Natural killer cell (primary cell): ENCODE measurements around the gene ALK. TPM values are rescaled to one million over a fixed set of nuclear protein-coding genes. Genes with fewer than 3 reads are reported as not detected.

Experiments
- ATAC-seq, 3 donors: fragments of 150-1000 bp in 2 of 3; fragments of 200-7000 bp in 1 of 3; cut with Tn5 transposase; 1 replicate in 1 of 3; 2 replicates in 2 of 3; pipeline ENCODE4 v1.10.0; 2021; ENCODE audit warnings: mild to moderate bottlenecking in 2 of 3, moderate library complexity in 2 of 3
- DNase-seq, 2 donors: peaks; one replicate each; pipeline versions ENCODE4 v3.0.0 to v3.0.0-alpha.2; 2013 to 2021; ENCODE audit warnings: mixed read lengths in 1 of 2
- H3K27ac ChIP-seq: one replicate; pipeline ENCODE4 v1.5.1; 2013; ENCODE audit warnings: mild to moderate bottlenecking, low read length
- H3K27me3 ChIP-seq: one replicate; pipeline ENCODE4 v1.6.1; 2013; ENCODE audit warnings: low read length; ENCODE audit not compliant: control insufficient read depth, insufficient read depth
- H3K36me3 ChIP-seq: one replicate; pipeline ENCODE4 v1.6.1; 2013; ENCODE audit warnings: low read length; ENCODE audit not compliant: control insufficient read depth, insufficient read depth
- H3K4me1 ChIP-seq: one replicate; pipeline ENCODE4 v1.6.1; 2013; ENCODE audit warnings: low read length; ENCODE audit not compliant: control insufficient read depth, insufficient read depth
- H3K4me3 ChIP-seq: one replicate; pipeline ENCODE4 v1.5.1; 2013; ENCODE audit warnings: low read length
- H3K9me3 ChIP-seq: one replicate; pipeline ENCODE4 v1.6.1; 2013; ENCODE audit warnings: low read length; ENCODE audit not compliant: control insufficient read depth, insufficient read depth
- H3K27ac Mint-ChIP-seq, 2 donors: one replicate each; pipeline ENCODE4 v1.8.0; 2022; ENCODE audit warnings: mild to moderate bottlenecking in 2 of 2, mixed read lengths in 2 of 2, moderate library complexity in 1 of 2
- H3K27me3 Mint-ChIP-seq, 2 donors: one replicate each; pipeline ENCODE4 v1.8.0; 2022; ENCODE audit warnings: low read depth in 2 of 2, mixed read lengths in 2 of 2
- H3K36me3 Mint-ChIP-seq: one replicate; pipeline ENCODE4 v1.8.0; 2022; ENCODE audit warnings: mixed read lengths
- H3K4me1 Mint-ChIP-seq, 2 donors: one replicate each; pipeline ENCODE4 v1.8.0; 2022; ENCODE audit warnings: mixed read lengths in 2 of 2
- H3K4me3 Mint-ChIP-seq: one replicate; pipeline ENCODE4 v1.8.0; 2022; ENCODE audit warnings: mild to moderate bottlenecking, moderate library complexity, mixed read lengths
- H3K9me3 Mint-ChIP-seq, 2 donors: one replicate each; pipeline ENCODE4 v1.8.0; 2022; ENCODE audit warnings: mixed read lengths in 2 of 2
- WGBS: methylation state at CpG from one replicate; pipeline ENCODE4 v1.1.7; 2013; ENCODE audit warnings: missing lambda C conversion rate; ENCODE audit not compliant: insufficient coverage; 5-methylcytosine and 5-hydroxymethylcytosine counted together
- intact Hi-C: fragments of 100-400 bp; cut with micrococcal nuclease; formaldehyde crosslinking; loops from one replicate; pipeline ENCODE4 v1.14.2; 2022
- total RNA-seq, 4 donors: library from RNA; stranded (reverse); fragments of 120-200 nt in 1 of 4; gene quantifications; one replicate each; pipeline versions ENCODE4 v1.2.3 to v1.2.4, GENCODE V29; 2013 to 2022
- TF ChIP-seq, protein P1 (sequence below): fragments of 200-600 bp; IDR thresholded peaks from one replicate; pipeline ENCODE4 v1.8.0; 2022; ENCODE audit warnings: antibody characterized with exemption

Gene ALK
- total RNA-seq, 3 donors from 2014 or later (not counting 1 experiment from before 2014, with no cell fraction given): not detected

DNA sequence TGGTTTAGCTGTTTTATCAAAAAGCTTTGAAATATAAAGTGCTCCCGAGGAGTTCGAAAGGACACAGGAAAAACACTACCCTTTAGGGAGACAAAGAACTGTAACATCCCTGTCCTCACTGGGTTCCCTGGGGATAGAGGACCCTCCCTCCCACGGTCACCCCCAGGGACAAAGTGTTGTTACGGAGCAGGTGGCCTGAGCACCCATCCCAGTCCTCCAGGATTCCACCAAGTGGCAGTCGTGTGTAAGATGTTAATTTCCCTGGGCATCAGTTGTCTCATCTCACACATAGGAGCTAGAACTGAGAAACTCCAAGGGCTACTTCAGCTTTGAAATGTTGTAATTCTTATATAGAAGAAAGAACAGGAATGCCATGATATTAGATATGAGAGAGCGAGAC lies 137.7 kb downstream of the ALK start:
- no peaks in the 10 kb centered on the region for H3K36me3 Mint-ChIP-seq
- TF ChIP-seq, protein P1, sequence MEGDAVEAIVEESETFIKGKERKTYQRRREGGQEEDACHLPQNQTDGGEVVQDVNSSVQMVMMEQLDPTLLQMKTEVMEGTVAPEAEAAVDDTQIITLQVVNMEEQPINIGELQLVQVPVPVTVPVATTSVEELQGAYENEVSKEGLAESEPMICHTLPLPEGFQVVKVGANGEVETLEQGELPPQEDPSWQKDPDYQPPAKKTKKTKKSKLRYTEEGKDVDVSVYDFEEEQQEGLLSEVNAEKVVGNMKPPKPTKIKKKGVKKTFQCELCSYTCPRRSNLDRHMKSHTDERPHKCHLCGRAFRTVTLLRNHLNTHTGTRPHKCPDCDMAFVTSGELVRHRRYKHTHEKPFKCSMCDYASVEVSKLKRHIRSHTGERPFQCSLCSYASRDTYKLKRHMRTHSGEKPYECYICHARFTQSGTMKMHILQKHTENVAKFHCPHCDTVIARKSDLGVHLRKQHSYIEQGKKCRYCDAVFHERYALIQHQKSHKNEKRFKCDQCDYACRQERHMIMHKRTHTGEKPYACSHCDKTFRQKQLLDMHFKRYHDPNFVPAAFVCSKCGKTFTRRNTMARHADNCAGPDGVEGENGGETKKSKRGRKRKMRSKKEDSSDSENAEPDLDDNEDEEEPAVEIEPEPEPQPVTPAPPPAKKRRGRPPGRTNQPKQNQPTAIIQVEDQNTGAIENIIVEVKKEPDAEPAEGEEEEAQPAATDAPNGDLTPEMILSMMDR: no peak
- DNase-seq (no peak), ATAC-seq (no peak)
- intact Hi-C loops: no loop called here
- H3K9me3 ChIP-seq: no peaks in the 10 kb centered on the region
- peaks cover 11 to 24% of the 10 kb centered on the region in 2 donors for H3K27me3 Mint-ChIP-seq
- no peaks in the 10 kb centered on the region for H3K36me3 ChIP-seq
- 98% methylated on average over 3 of the region's 6 CpGs for WGBS
- no peak overlapping the region for H3K27ac Mint-ChIP-seq
- H3K4me3 Mint-ChIP-seq: no peak overlapping the region
- no peak overlapping the region for H3K4me3 ChIP-seq
- no peaks in the 10 kb centered on the region for H3K4me1 ChIP-seq
- no peaks in the 10 kb centered on the region for H3K27me3 ChIP-seq
- no peak overlapping the region for H3K27ac ChIP-seq
- no peaks in the 10 kb centered on the region for H3K9me3 Mint-ChIP-seq
- H3K4me1 Mint-ChIP-seq: no peaks in the 10 kb centered on the region

DNA sequence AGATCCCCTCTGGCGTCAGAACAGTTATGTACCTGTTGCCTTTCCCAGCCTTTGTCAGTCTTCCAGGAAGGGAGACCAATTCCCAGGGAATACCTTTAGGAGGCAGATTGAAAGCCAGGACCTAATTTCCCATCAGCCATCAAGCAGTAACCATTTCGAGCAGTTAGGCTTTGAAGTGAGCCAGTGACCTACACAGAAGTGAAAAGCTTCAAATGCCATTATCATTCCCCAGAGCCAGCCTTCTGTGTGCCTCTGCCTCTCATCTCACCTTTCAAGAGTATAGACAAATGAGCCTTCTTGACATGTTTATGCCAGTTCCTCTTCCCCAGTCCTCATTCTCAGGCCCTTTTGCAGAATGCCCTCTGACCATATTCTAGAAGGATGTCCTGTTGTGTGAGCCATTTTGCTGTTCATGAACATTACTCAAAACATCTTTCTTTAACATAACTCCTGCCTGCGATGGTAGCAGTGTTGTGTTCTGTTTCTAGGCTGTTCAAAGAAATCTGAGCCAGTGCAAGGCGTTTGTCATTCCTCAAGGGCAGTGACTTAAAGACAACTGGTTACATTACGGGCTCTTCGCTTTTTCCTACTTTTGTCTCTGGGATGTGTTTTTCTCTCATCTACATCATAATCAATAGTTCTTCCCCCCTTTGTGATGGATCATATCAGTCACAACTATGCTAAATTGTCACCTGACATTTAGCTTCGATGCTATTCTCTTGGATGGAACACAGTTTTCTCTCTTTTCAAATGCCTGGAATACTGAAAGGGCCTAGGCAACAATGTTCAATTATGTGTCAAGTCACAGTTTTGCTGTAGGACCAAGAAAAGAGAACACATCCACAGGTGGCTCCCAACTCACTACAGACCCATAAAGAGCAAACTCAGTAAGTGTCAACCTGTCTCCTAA lies 138.6 kb downstream of the ALK start:
- Mint-ChIP-seq H3K9me3 (no peaks in the 10 kb centered on the region), H3K4me1 (no peaks in the 10 kb centered on the region), H3K27ac (no peak overlapping the region), H3K4me3 (no peak overlapping the region), H3K36me3 (no peaks in the 10 kb centered on the region), H3K27me3 (peaks cover 11 to 20% of the 10 kb centered on the region in 2 donors)
- no peaks in the 10 kb centered on the region for H3K9me3 ChIP-seq
- no peak overlapping the region for H3K27ac ChIP-seq
- TF ChIP-seq, protein P1: no peak
- DNase-seq (no peak), ATAC-seq (no peak)
- H3K27me3 ChIP-seq: no peaks in the 10 kb centered on the region
- H3K4me3 ChIP-seq: no peak overlapping the region
- intact Hi-C loops: no loop called here
- 86% methylated on average over 7 of the region's 7 CpGs for WGBS
- H3K4me1 ChIP-seq: no peaks in the 10 kb centered on the region
- no peaks in the 10 kb centered on the region for H3K36me3 ChIP-seq

DNA sequence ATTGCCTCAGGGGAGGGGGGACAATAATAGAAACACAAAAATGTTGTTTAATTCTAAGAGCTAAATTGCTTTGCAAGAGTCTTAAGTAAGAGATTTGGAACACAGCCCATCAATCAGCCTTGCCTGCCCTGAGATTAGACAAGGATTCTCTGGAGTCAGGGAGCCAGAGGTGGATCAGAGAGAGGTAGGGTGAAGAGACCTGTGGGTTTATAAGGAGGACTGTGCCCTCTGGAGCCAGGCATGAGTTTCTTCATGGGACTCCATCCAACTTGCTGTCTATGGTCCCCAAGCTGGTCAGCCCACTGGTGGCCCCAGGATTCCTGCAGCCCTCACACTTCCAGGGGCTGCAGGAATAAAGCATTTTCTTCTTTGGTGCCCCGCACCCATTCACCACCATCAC lies 139.3 kb downstream of the ALK start:
- TF ChIP-seq, protein P1: no peak
- Histone ChIP-seq H3K27ac (no peak overlapping the region), H3K9me3 (no peaks in the 10 kb centered on the region), H3K4me3 (no peak overlapping the region), H3K36me3 (no peaks in the 10 kb centered on the region), H3K4me1 (no peaks in the 10 kb centered on the region), H3K27me3 (no peaks in the 10 kb centered on the region)
- no peaks in the 10 kb centered on the region for H3K36me3 Mint-ChIP-seq
- no peak overlapping the region for H3K4me3 Mint-ChIP-seq
- intact Hi-C loops: no loop called here
- peaks cover 8 to 19% of the 10 kb centered on the region in 2 donors for H3K27me3 Mint-ChIP-seq
- H3K9me3 Mint-ChIP-seq: no peaks in the 10 kb centered on the region
- DNase-seq (no peak), ATAC-seq (no peak)
- 92% methylated on average over 1 of the region's 1 CpG for WGBS
- H3K27ac Mint-ChIP-seq: no peak overlapping the region
- H3K4me1 Mint-ChIP-seq: no peaks in the 10 kb centered on the region
